ENCODE results near the gene PTMA.
A peak's percentile ranks its signal among the peaks of the same experiment; 100 is the strongest.

The PTMA gene

DNA sequence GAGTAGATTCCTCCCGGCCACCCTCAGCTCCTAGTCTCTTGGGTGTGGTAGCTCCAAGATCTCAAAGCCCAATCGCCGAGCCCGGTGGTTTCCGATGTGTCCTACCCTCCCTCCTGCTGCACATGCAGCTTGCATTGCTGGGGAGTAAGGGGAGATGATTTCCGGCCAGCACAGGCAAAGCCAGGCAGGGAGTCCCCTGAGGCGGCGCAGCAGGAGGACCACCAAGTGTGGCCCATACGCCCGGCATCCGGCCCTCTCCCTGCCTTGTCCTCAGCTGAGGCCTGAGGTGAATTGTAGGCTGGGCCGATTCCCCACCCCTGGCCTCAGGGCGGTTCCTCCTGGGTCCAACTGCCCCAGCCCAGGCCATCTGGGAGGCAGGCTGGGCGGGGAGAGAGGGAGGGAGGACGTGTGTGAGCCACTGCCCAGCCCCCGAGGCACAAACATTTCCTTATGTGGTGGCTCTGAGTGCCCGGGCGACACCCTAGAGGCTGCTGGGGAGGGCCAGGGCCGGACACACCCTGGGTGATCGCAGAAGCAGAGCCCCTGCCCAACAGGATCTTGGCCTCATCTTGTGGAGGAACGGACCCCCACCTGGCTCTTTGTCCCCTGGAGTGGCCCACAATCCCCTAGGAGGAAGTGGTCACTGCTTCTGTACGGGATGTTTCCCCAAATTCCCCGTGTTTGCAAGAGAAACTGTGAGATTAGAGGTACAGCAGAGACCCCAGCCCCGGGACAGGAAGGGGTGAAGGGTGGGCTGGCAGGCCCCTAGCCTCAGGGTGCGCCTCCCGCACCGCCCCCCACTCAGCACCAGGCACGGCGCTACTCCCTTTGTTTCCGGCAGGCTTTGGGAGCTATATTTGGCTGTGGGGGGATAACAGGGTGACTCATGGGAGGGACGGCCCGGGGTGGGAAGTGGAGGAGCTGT is 41.9 kb upstream of the PTMA start:
- H3K4me1 ChIP-seq (ENCODE audit: low read length), result peaks cover 6% of the 10 kb centered on the region; the same call in 1 of the 2 replicates
- no peaks in the 10 kb centered on the region for H3K9me2 ChIP-seq (replicated peaks; ENCODE audit: insufficient read depth, low read length)
- H3K9ac ChIP-seq (ENCODE audit: low read length), result peak overlapping the region; percentile 68
- H3K36me3 ChIP-seq (replicated peaks; ENCODE audit: insufficient read depth, low read length), result no peaks in the 10 kb centered on the region
- no peaks in the 10 kb centered on the region for H3K79me2 ChIP-seq (ENCODE audit: low read length)
- peak; percentile 51 for DNase-seq
- TF ChIP-seq EZH2 (optimal IDR thresholded peaks at IDR 0.05; ENCODE audit: low read depth, low read length) (no peak), EZH2phosphoT487 (IDR thresholded peaks at IDR 0.05; ENCODE audit: low read length) (no peak)
- TF ChIP-seq, protein P1, sequence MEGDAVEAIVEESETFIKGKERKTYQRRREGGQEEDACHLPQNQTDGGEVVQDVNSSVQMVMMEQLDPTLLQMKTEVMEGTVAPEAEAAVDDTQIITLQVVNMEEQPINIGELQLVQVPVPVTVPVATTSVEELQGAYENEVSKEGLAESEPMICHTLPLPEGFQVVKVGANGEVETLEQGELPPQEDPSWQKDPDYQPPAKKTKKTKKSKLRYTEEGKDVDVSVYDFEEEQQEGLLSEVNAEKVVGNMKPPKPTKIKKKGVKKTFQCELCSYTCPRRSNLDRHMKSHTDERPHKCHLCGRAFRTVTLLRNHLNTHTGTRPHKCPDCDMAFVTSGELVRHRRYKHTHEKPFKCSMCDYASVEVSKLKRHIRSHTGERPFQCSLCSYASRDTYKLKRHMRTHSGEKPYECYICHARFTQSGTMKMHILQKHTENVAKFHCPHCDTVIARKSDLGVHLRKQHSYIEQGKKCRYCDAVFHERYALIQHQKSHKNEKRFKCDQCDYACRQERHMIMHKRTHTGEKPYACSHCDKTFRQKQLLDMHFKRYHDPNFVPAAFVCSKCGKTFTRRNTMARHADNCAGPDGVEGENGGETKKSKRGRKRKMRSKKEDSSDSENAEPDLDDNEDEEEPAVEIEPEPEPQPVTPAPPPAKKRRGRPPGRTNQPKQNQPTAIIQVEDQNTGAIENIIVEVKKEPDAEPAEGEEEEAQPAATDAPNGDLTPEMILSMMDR (IDR thresholded peaks at IDR 0.05; ENCODE audit: low read length), result no peak
- H3K4me3 ChIP-seq (ENCODE audit: low read length), result peak overlapping the region; percentile 37; the same call in 1 of the 2 replicates
- H3K27ac ChIP-seq (ENCODE audit: low read length), result peak overlapping the region; percentile 30; the same call in 1 of the 2 replicates
- H3F3A ChIP-seq (ENCODE audit: insufficient read depth, low read length), result peaks cover 4% of the 10 kb centered on the region
- no peaks in the 10 kb centered on the region for H3K27me3 ChIP-seq (replicated peaks; ENCODE audit: insufficient read depth, low read length)
- peak overlapping the region; percentile 57 for H2AFZ ChIP-seq (ENCODE audit: low read length)
- H3K4me2 ChIP-seq (ENCODE audit: low read depth, low read length), result peak overlapping the region; percentile 63
- no peaks in the 10 kb centered on the region for H3K9me3 ChIP-seq (replicated peaks; ENCODE audit: insufficient read depth, low read length)
- H4K20me1 ChIP-seq (ENCODE audit: insufficient read depth, low read length), result no peaks in the 10 kb centered on the region

DNA sequence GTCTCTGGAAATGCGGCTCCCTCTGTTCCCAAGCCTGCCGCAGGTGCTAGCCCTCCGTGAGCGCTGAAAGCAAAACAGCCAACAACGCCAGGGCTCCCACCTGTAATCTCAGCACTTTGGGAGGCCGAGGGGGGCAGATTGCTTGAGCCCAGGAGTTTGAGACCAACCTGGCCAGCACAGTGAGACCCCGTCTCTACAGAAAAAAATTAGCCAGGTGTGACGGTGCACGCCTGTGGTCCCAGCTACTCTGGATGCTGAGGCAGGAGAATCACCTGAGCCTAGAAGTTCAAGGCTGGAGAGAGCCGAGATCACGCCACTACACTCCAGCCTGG is 41.3 kb upstream of the PTMA start:
- TF ChIP-seq, protein P1 (IDR thresholded peaks at IDR 0.05; ENCODE audit: low read length), result no peak
- no peak for TF ChIP-seq EZH2 (optimal IDR thresholded peaks at IDR 0.05; ENCODE audit: low read depth, low read length)
- no peak for TF ChIP-seq EZH2phosphoT487 (IDR thresholded peaks at IDR 0.05; ENCODE audit: low read length)
- no peak for DNase-seq
- H3K4me2 ChIP-seq (ENCODE audit: low read depth, low read length), result peak overlapping the region; percentile 63
- H3K4me1 ChIP-seq (ENCODE audit: low read length), result peaks cover 9% of the 10 kb centered on the region
- H3K27ac ChIP-seq (ENCODE audit: low read length), result peak overlapping the region; percentile 30; the same call in 1 of the 2 replicates
- peaks cover 9% of the 10 kb centered on the region for H3F3A ChIP-seq (ENCODE audit: insufficient read depth, low read length)
- no peaks in the 10 kb centered on the region for H4K20me1 ChIP-seq (ENCODE audit: insufficient read depth, low read length)
- H2AFZ ChIP-seq (ENCODE audit: low read length), result peak overlapping the region; percentile 57
- H3K9ac ChIP-seq (ENCODE audit: low read length), result peak overlapping the region; percentile 68; the same call in 1 of the 2 replicates
- H3K36me3 ChIP-seq (replicated peaks; ENCODE audit: insufficient read depth, low read length), result no peaks in the 10 kb centered on the region
- no peaks in the 10 kb centered on the region for H3K9me2 ChIP-seq (replicated peaks; ENCODE audit: insufficient read depth, low read length)
- peak overlapping the region; percentile 37; the same call in 1 of the 2 replicates for H3K4me3 ChIP-seq (ENCODE audit: low read length)
- no peaks in the 10 kb centered on the region for H3K27me3 ChIP-seq (replicated peaks; ENCODE audit: insufficient read depth, low read length)
- no peaks in the 10 kb centered on the region for H3K9me3 ChIP-seq (replicated peaks; ENCODE audit: insufficient read depth, low read length)
- no peaks in the 10 kb centered on the region for H3K79me2 ChIP-seq (ENCODE audit: low read length)

GRCh38 chr2:231667496-231667895 is 40.8 kb upstream of the PTMA start:
- no peak overlapping the region for H3K4me3 ChIP-seq (ENCODE audit: low read length)
- no peak overlapping the region for H3K9ac ChIP-seq (ENCODE audit: low read length)
- no peak overlapping the region for H3K27ac ChIP-seq (ENCODE audit: low read length)

More at GRCh38 chr2:231667496-231667895, 40.8 kb upstream of the PTMA start:
- Histone ChIP-seq H3K79me2 (ENCODE audit: low read length) (no peaks in the 10 kb centered on the region), H3K4me1 (ENCODE audit: low read length) (peaks cover 13% of the 10 kb centered on the region), H3K9me2 (replicated peaks; ENCODE audit: insufficient read depth, low read length) (no peaks in the 10 kb centered on the region), H2AFZ (ENCODE audit: low read length) (no peak overlapping the region), H3F3A (ENCODE audit: insufficient read depth, low read length) (peaks cover 9% of the 10 kb centered on the region), H4K20me1 (ENCODE audit: insufficient read depth, low read length) (no peaks in the 10 kb centered on the region), H3K4me2 (ENCODE audit: low read depth, low read length) (no peak overlapping the region; the same call in 1 of the 2 replicates), H3K36me3 (replicated peaks; ENCODE audit: insufficient read depth, low read length) (no peaks in the 10 kb centered on the region), H3K27me3 (replicated peaks; ENCODE audit: insufficient read depth, low read length) (no peaks in the 10 kb centered on the region), H3K9me3 (replicated peaks; ENCODE audit: insufficient read depth, low read length) (no peaks in the 10 kb centered on the region)
- TF ChIP-seq EZH2 (optimal IDR thresholded peaks at IDR 0.05; ENCODE audit: low read depth, low read length) (no peak), EZH2phosphoT487 (IDR thresholded peaks at IDR 0.05; ENCODE audit: low read length) (no peak)
- TF ChIP-seq, protein P1 (IDR thresholded peaks at IDR 0.05; ENCODE audit: low read length), result no peak
- no peak for DNase-seq

All from MM.1S (cell line).